NCI-H226 (cell line): ENCODE results near the gene ST6GAL1.
"Not testable (repeated sequence)": the region's sequence is repeated elsewhere in the genome, so short reads cannot be mapped to it uniquely, and the experiment has no call there.

Source experiments
- DNase-seq: peaks from one replicate; pipeline ENCODE4 v3.0.0-alpha.2; 2015

ST6GAL1 gene

GRCh38 chr3:186930143-186930640 is at the start of gene ST6GAL1:
TSS of gene ST6GAL1 (plus strand) at chr3:186930526. CDS start at chr3:187042704, 112,178 bp downstream.
- DNase-seq: peak; percentile 36

- no peak for DNase-seq
These were observed 48.2 kb upstream of the ST6GAL1 start for GRCh38 chr3:186882150-186882524.

- peak; percentile 66 for DNase-seq
These were observed 47.2 kb upstream of the ST6GAL1 start for GRCh38 chr3:186882881-186883685.

GRCh38 chr3:186883686-186884058 is 46.7 kb upstream of the ST6GAL1 start:
- no peak for DNase-seq

GRCh38 chr3:186884868-186885267 is 45.5 kb upstream of the ST6GAL1 start:
- not testable (repeated sequence) for DNase-seq

- no peak for DNase-seq
These were observed 43.9 kb upstream of the ST6GAL1 start for GRCh38 chr3:186886202-186886981.

DNA sequence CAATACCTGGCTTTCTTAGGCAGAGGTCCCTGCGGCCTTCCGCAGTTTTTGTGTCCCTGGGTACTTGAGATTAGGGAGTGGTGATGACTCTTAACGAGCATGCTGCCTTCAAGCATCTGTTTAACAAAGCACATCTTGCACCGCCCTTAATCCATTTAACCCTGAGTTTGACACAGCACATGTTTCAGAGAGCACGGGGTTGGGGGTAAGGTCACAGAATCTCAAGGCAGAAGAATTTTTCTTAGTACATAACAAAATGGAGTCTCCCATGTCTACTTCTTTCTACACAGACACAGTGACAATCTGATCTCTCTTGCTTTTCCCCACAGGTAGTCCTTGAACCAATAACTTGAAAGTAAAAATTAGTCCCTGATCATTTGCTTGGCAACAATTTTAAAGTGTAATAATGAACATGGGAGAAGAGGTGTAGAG is 42.8 kb upstream of the ST6GAL1 start:
- not testable (repeated sequence) for DNase-seq

GRCh38 chr3:186888569-186888968 is 41.8 kb upstream of the ST6GAL1 start:
- DNase-seq: no peak

DNA sequence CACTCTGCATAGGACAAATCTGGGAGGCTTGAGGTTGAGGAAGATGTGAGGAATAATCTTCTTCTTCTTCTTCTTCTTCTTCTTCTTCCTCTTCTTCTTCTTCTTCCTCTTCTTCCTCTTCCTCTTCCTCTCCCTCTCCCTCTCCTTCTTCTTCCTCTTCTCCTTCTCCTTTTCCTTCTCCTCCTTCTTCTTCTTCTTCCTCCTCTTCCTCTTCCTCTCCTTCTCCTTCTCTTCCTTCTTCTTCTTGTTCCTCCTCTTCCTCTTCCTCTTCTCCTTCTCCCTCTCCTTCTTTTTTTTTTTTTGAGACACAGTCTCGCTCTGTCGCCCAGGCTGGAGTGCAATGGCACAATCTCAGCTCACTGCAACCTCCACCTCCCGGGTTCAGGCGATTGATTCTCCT is 40.6 kb upstream of the ST6GAL1 start:
- DNase-seq: not testable (repeated sequence)

GRCh38 chr3:186890911-186891310 is 39.4 kb upstream of the ST6GAL1 start:
- DNase-seq: no peak

GRCh38 chr3:186893071-186893470 is 37.3 kb upstream of the ST6GAL1 start:
- not testable (repeated sequence) for DNase-seq

- DNase-seq: no peak
These were observed 34.9 kb upstream of the ST6GAL1 start for GRCh38 chr3:186895406-186895805.

DNA sequence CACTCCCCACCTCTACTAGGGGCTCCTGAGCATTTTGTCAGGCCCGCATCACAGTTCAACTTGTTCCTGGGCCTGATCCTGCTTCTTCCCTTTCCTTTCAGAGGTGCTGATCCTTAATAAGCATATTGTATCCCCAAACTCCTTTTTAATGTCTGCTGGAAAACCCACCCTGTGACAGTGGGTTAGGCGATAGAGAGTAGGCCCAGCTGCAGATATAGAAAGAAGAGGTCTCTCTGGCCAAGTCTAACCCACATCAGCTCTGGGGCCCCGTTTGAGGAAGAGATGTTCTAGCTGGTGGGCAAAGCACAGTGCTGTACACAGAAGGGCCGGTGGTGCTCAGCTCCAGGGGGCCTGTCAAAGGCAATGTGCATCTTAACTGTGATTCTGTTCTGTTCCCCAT is 34.3 kb upstream of the ST6GAL1 start:
- DNase-seq: no peak

DNA sequence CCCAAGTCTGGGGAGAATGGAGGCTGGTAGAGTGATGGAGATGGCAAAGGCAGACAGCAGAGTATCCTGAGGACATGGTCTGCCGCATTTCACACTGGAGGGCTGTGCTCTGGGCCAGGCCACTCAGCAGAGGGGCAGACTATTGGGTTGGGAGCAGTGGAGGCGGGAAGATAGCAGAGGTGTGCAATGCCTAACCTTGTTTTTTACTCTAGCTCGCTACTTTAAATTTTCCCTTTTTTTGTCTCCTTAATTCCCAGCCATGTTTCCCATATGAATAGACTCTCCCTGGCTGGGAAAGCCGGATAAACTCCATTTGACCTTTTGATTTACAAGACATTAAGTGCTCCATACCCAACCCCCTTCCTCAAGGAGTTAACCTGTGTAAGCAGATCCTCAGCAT is 33.5 kb upstream of the ST6GAL1 start:
- DNase-seq: no peak

- DNase-seq: peak; percentile 25
These were observed 29.1 kb upstream of the ST6GAL1 start for GRCh38 chr3:186901135-186901734.

GRCh38 chr3:186902154-186902553 is 28.2 kb upstream of the ST6GAL1 start:
- peak; percentile 44 for DNase-seq

DNA sequence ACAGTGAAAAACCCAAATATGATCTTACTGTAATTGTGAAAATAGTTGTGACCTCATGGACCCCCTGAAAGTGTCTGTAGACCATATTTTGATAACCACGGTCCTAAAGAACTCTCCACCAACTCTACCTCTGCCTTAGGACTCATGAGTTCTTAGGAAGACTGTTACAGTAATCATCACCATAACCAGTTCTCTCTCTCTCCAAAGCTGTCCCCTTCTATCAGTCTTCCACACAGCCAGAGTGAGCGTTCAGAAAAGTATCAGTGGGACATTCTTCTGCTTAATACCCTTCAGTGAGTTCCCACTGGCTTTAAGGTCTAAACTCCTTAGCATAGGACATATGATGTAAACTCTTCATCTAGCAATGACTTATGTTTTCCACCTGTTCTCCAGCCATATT is 27.6 kb upstream of the ST6GAL1 start:
- no peak for DNase-seq

- not testable (repeated sequence) for DNase-seq
These were observed 26.6 kb upstream of the ST6GAL1 start for GRCh38 chr3:186903676-186904075.

GRCh38 chr3:186907075-186907474 is 23.3 kb upstream of the ST6GAL1 start:
- not testable (repeated sequence) for DNase-seq

DNA sequence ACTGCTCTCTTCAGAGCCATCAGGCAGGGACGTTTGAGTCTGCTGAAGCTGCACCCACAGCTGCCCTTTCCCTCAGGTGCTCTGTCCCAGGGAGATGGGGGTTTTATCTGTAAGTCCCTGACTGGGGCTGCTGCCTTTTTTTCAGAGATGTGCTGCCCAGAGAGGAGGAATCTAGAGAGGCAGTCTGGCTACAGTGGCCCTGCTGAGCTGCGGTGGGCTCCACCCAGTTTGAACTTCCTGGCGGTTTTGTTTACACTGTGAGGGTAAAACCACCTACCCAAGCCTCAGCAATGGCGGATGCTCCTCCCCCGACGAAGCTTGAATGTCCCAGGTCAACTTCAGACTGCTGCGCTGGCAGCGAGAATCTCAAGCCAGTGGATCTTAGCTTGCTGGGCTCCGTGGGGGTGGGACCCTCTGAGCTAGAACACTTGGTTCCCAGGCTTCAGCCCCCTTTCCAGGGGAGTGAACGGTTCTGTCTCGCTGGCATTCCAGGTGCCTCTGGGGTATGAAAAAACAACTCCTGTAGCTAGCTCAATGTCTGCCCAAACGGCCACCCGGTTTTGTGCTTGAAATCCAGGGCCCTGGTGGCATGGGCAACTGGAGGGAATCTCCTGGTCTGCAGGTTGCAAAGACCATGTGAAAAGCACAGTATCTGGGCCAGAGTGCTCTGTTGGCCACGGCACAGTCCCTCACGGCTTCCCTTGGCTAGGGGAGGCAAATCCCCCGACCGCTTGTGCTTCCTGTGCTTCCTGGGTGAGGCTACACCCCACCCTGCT is 21.1 kb upstream of the ST6GAL1 start:
- DNase-seq: no peak

DNA sequence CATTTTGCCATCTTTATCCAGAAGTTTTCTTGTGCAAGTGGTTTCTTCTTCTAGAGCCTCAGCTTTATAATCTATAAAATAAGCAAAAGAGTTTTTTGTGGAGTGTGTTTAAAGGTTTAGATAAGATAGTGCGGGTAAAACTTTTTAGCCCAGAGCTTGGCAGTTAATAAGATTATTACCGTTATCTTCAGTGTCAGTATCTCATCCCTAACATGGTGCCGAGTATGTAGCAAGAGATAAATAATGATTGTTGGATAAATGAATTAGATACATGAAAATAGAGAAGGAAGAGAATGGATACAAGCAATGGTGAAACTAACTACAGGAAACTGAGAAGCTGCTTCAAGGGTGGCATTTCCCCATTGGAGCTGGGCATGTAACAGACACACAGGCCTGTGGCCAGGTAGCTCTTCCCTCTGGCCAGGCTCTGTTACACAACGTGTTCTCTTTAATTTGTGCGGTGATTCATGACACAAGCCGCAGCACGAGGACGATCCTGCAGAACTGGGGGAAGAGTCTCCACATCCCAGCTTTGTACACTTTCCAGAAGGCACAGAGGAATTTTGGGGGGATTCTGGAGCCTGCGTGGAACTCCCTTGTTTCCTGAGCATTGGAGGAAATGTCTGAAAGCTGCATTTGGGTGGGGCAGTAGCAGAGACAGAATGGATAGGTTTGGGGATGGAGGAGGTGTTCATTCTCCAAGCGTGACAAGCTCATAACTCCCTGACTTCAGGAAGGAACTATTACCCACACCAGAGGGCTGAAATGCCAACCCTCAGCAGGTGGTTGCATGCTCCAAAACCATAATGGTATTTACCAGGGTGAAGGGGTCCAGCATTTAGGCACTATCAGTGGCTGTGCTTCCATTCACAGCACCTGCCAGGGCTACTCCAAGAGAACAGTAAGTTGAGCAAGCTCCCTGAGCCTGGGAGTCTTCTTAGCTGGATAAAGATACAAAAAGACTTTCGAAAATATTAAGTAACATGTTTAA is 14.2 kb upstream of the ST6GAL1 start:
- DNase-seq: no peak
